Fibroblast of lung (primary cell): ENCODE results near the gene LRRC26. TPM values are rescaled to one million over a fixed set of nuclear protein-coding genes. Genes with fewer than 3 reads are reported as not detected.

Source experiments
- DNase-seq, 2 donors: peaks; one replicate each; pipeline versions ENCODE4 v3.0.0 to v3.0.0-alpha.2; 2010; ENCODE audit warnings: low read depth in 2 of 2
- H2AFZ ChIP-seq: 2 replicates; pipeline ENCODE4 v1.5.1; 2012; ENCODE audit warnings: low read length, control low read depth, inconsistent platforms
- H3K27ac ChIP-seq: 2 replicates; pipeline ENCODE4 v1.5.1; 2011; ENCODE audit warnings: low read length, control low read depth; ENCODE audit not compliant: insufficient read depth
- H3K27me3 ChIP-seq: 2 replicates; pipeline ENCODE4 v1.5.1; 2011; ENCODE audit warnings: mild to moderate bottlenecking, low read length; ENCODE audit not compliant: control insufficient read depth, insufficient read depth
- H3K36me3 ChIP-seq: 2 replicates; pipeline ENCODE4 v1.5.1; 2011; ENCODE audit warnings: low read length; ENCODE audit not compliant: control insufficient read depth, insufficient read depth
- H3K4me1 ChIP-seq: 2 replicates; pipeline ENCODE4 v1.5.1; 2011; ENCODE audit warnings: low read length; ENCODE audit not compliant: control insufficient read depth, insufficient read depth; ENCODE audit errors: extremely low read depth
- H3K4me2 ChIP-seq: 2 replicates; pipeline ENCODE4 v1.5.1; 2011; ENCODE audit warnings: low read length, control low read depth; ENCODE audit not compliant: insufficient read depth; ENCODE audit errors: extremely low read depth
- H3K4me3 ChIP-seq, 4 experiments: fragments of 200-600 bp in 1 of 4; sonication (generic) in 1 of 4; replicated peaks in 1 of 4; 2 replicates each; pipeline ENCODE4 v1.5.1; 2011 to 2016; ENCODE audit warnings: low read length in 4 of 4, low read depth in 3 of 4, mild to moderate bottlenecking in 3 of 4, control low read depth in 2 of 4, inconsistent platforms in 1 of 4, mixed read lengths in 1 of 4; ENCODE audit not compliant: insufficient read depth in 1 of 4; ENCODE audit errors: control extremely low read depth in 1 of 4
- H3K79me2 ChIP-seq: 2 replicates; pipeline ENCODE4 v1.5.1; 2012; ENCODE audit warnings: mild to moderate bottlenecking, low read length, inconsistent platforms; ENCODE audit not compliant: control insufficient read depth, insufficient read depth
- H3K9ac ChIP-seq: 2 replicates; pipeline ENCODE4 v1.5.1; 2011; ENCODE audit warnings: mild to moderate bottlenecking, low read length, control low read depth; ENCODE audit not compliant: insufficient read depth
- H3K9me3 ChIP-seq: 2 replicates; pipeline ENCODE4 v1.5.1; 2012; ENCODE audit warnings: low read depth, low read length; ENCODE audit not compliant: control insufficient read depth, insufficient read depth
- H4K20me1 ChIP-seq: 2 replicates; pipeline ENCODE4 v1.5.1; 2011; ENCODE audit warnings: low read length; ENCODE audit not compliant: control insufficient read depth, insufficient read depth; ENCODE audit errors: extremely low read depth
- CTCF ChIP-seq, 2 donors: IDR thresholded peaks in 1 of 2; conservative IDR thresholded peaks in 1 of 2; 1 replicate in 1 of 2; 2 replicates in 1 of 2; pipeline ENCODE4 v1.5.1; 2011 to 2012; ENCODE audit warnings: low read length in 2 of 2, control low read depth in 1 of 2, inconsistent platforms in 1 of 2, low read depth in 1 of 2, mild to moderate bottlenecking in 1 of 2
- EZH2 ChIP-seq: IDR thresholded peaks from 2 replicates; pipeline ENCODE4 v1.5.1; 2012; ENCODE audit warnings: low read length, control low read depth, mild to moderate bottlenecking; ENCODE audit errors: missing control alignments
- polyA plus RNA-seq, 2 donors: library from polyadenylated mRNA; depleted of rRNA in 1 of 2; stranded (reverse) in 1 of 2; unstranded in 1 of 2; fragments of >200 nt; gene quantifications; 2 replicates each; pipeline ENCODE4 v1.2.1, GENCODE V29; 2011 to 2012; ENCODE audit warnings: missing spikeins in 1 of 2
- total RNA-seq: library from RNA; depleted of rRNA; stranded (reverse); fragments of >200 nt; gene quantifications from 2 replicates; pipeline ENCODE4 v1.2.1, GENCODE V29; 2014

LRRC26 gene
- total and polyA plus RNA-seq, 2 donors (not counting 1 experiment from before 2014, with no cell fraction given) = not detected

- H3K79me2 ChIP-seq = no peaks in the 10 kb centered on the region
- no peak overlapping the region for H3K27ac ChIP-seq
- no peaks in the 10 kb centered on the region for H3K4me1 ChIP-seq
- TF ChIP-seq EZH2 (no peak), CTCF (conservative IDR thresholded peaks at IDR 0.05 in 1 of 2, IDR thresholded peaks at IDR 0.05 in 1 of 2; ENCODE audit: low read depth in 1 of 2, low read length in 2 of 2) (no peak)
- no peaks in the 10 kb centered on the region for H3K9me3 ChIP-seq
- no peak overlapping the region for H3K4me2 ChIP-seq
- no peaks in the 10 kb centered on the region for H3K27me3 ChIP-seq
- H3K36me3 ChIP-seq = no peaks in the 10 kb centered on the region
- H4K20me1 ChIP-seq = no peaks in the 10 kb centered on the region
- no peak for DNase-seq
- H3K4me3 ChIP-seq = no peak overlapping the region
- no peak overlapping the region for H2AFZ ChIP-seq
- H3K9ac ChIP-seq = no peak overlapping the region
Observed at GRCh38 chr9:137149942-137150616, 19.8 kb downstream of the LRRC26 start.

GRCh38 chr9:137149363-137149762 lies 20.5 kb downstream of the LRRC26 start:
- H3K36me3 ChIP-seq = no peaks in the 10 kb centered on the region
- H3K27me3 ChIP-seq = no peaks in the 10 kb centered on the region
- H4K20me1 ChIP-seq = no peaks in the 10 kb centered on the region
- no peaks in the 10 kb centered on the region for H3K4me1 ChIP-seq
- H3K9me3 ChIP-seq = no peaks in the 10 kb centered on the region
- H3K79me2 ChIP-seq = no peaks in the 10 kb centered on the region
- no peak overlapping the region for H3K4me3 ChIP-seq
- TF ChIP-seq EZH2 = no peak
- no peak for TF ChIP-seq CTCF (conservative IDR thresholded peaks at IDR 0.05 in 1 of 2, IDR thresholded peaks at IDR 0.05 in 1 of 2; ENCODE audit: low read depth in 1 of 2, low read length in 2 of 2)
- H3K4me2 ChIP-seq = no peak overlapping the region
- H2AFZ ChIP-seq = no peak overlapping the region
- no peak overlapping the region for H3K9ac ChIP-seq
- no peak overlapping the region for H3K27ac ChIP-seq
- DNase-seq = no peak

- H3K36me3 ChIP-seq = no peaks in the 10 kb centered on the region
- no peaks in the 10 kb centered on the region for H3K4me1 ChIP-seq
- H3K9ac ChIP-seq = no peak overlapping the region
- no peak overlapping the region for H3K4me2 ChIP-seq
- H3K9me3 ChIP-seq = no peaks in the 10 kb centered on the region
- no peak overlapping the region for H3K27ac ChIP-seq
- no peaks in the 10 kb centered on the region for H4K20me1 ChIP-seq
- no peak overlapping the region for H2AFZ ChIP-seq
- H3K79me2 ChIP-seq = no peaks in the 10 kb centered on the region
- DNase-seq = no peak
- H3K27me3 ChIP-seq = no peaks in the 10 kb centered on the region
- TF ChIP-seq EZH2 = no peak
- no peak overlapping the region for H3K4me3 ChIP-seq
Observed at GRCh38 chr9:137148661-137149060, 21.2 kb downstream of the LRRC26 start.
